HG03159 (cell line): Measurements from ENCODE around the gene PCNX2.
"Not testable (repeated sequence)": the region's sequence is repeated elsewhere in the genome, so short reads cannot be mapped to it uniquely, and the experiment has no call there.

Source experiments
- ATAC-seq: cut with Tn5 transposase; IDR thresholded peaks from one replicate; pipeline ENCODE4 v1.9.1; 2021; ENCODE audit warnings: mild to moderate bottlenecking, moderate library complexity; ENCODE audit not compliant: unreplicated experiment

PCNX2 gene

DNA sequence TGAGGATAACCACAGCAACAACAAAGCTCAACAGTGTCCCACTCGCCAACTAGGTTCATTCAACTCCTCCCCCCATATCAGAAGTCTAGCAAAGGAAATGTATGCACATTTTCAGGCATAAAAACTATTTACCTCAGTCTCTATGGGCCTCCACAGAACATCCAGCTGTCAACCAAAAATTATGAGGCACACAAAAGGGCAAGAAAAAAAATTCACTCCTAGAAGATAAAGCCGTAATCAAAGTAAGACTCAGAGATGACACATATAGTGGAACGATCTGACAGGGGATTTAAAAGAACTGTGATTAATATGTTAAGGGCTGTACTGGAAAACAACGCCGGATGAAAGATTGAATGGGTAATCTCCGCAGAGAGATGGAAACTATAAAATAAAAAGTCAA, 186.4 kb downstream of the PCNX2 start:
- no peak for ATAC-seq

DNA sequence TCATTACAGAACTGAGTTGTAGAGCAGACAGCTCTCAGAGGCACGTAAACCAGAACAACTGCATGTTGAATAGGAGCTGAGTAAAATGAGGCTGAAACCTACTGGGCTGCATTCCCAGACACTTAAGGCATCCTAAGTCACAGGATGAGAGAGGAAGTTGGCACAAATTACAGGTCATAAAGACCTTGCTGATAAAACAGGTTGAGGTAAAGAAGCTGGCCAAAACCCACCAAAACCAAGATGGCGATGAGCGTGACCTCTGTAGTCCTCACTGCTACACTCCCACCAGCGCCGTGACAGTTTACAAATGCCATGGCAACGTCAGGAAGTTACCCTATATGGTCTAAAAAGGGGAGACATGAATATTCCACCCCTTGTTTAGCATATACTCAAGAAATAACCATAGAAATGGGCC, 187.8 kb downstream of the PCNX2 start:
- ATAC-seq, result not testable (repeated sequence)

DNA sequence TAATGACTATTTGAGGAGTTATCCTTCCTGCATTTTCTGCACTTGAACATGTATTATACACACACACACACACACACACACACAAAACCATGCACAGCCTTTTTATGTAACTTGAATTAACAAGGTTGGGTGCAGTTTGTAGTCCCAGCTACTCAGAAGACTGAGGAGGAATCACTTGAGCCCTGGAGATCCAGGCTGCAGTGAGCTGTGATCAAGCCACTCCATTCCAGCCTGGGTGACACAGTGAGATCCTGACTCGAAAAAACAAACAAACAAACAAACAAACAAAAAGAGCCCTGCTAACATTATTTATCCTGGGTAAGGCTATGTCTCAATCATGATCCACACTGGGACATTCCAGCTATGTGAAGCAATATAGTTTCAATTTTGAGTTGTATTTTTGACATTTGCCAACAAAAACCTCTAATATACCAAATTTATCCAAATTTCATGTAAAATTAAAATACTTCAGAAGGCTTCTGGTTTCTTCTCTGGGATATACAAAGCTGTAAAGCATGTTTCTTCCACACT, 188.3 kb downstream of the PCNX2 start:
- no peak for ATAC-seq

DNA sequence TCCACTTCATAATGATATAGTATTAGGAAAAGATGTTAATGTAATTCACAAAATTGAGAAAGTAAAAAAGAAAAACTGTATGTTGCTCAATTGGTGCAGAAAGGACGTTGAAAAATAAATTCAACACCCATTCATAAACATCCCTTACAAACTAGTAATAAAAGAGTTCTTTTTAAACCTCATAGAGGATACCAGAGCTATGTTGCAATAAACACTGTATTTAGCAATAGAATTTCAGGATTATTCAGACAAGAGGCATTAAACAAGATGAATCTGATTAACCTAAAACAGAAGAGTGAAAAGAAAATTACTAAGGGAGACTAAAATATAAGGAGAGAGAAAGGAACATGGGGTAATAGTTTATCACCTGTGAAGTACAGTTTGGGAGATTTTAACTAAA, 190.3 kb downstream of the PCNX2 start:
- ATAC-seq, result no peak

DNA sequence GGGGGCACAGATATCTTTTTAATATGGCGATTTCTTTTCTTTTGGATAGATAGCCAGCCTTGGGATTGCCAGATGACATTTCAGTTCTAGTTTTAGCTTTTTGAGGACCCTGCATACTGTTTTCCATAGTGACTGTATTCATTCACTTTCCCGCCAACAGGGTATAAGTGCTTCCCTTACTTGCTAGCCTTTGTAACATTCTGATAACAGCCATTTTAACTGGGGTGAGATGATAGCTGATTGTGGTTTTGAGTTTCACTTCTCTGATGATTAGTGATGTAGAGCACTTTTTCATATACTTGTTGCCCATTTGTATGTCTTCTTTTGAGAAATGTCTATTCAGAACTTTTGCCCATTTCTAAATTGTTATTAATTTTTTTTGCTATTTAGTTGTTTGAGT, 193.2 kb downstream of the PCNX2 start:
- ATAC-seq, result no peak

GRCh38 chr1:233097959-233098580, 197.5 kb downstream of the PCNX2 start:
- ATAC-seq, result no peak

GRCh38 chr1:233097546-233097945, 198.0 kb downstream of the PCNX2 start:
- no peak for ATAC-seq

- no peak for ATAC-seq
Measured at GRCh38 chr1:233094691-233095090, 200.8 kb downstream of the PCNX2 start.

GRCh38 chr1:233094269-233094668, 201.3 kb downstream of the PCNX2 start:
- ATAC-seq, result no peak

DNA sequence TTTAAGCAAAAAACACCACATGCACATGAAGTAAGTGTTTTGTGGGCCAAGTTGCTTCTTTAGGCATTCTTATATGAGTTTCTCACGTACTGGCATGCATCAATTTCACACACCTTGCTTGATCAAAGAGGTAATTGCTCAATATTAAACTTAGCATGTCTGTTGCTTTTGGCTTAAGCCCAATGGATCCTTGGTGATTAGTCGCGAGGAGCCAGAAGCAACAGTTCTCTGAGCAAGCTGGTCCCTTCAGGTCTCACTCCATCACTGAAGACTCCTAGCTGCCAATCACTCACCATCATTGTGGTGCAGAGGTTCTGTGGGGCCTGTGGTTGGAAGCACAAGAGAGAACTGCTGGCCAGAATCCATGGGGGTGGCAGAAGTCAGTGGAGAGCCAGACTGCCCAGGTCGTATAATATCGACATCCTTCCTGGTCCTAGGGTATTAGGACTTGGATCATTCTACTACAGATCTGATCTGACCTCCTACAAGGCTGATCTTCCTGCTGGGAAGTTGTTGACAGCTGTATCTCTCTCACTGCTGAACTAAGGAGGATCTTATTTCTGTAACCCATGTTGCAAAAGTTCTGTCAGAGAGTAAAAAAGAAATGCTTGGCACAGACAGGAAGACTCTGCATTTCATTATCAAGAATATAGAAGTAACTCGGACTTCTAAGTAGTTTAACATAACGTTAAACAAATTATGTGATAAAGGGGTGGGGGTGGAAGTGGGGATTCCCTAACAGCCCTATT, 204.6 kb downstream of the PCNX2 start:
- no peak for ATAC-seq

DNA sequence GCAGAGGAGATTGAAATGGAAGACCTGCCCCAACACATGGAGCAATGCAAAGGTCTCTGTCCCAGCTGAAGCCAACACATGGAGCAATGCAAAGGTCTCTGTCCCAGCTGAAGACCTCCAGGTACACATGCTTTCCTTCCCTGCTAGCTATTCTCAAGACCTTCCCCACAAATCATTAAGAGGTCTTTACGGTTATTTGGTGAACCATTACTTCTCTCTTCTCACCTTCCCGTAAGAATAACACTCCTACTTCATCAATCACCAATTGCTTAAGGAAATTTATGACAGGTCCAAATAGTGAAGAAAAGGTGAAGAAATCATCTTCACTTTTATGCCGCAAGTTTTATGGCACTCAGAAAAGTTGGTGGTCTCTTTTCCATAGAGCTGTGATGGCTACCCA, 206.3 kb downstream of the PCNX2 start:
- ATAC-seq, result no peak

- no peak for ATAC-seq
Measured at GRCh38 chr1:233088613-233089012, 206.9 kb downstream of the PCNX2 start.

DNA sequence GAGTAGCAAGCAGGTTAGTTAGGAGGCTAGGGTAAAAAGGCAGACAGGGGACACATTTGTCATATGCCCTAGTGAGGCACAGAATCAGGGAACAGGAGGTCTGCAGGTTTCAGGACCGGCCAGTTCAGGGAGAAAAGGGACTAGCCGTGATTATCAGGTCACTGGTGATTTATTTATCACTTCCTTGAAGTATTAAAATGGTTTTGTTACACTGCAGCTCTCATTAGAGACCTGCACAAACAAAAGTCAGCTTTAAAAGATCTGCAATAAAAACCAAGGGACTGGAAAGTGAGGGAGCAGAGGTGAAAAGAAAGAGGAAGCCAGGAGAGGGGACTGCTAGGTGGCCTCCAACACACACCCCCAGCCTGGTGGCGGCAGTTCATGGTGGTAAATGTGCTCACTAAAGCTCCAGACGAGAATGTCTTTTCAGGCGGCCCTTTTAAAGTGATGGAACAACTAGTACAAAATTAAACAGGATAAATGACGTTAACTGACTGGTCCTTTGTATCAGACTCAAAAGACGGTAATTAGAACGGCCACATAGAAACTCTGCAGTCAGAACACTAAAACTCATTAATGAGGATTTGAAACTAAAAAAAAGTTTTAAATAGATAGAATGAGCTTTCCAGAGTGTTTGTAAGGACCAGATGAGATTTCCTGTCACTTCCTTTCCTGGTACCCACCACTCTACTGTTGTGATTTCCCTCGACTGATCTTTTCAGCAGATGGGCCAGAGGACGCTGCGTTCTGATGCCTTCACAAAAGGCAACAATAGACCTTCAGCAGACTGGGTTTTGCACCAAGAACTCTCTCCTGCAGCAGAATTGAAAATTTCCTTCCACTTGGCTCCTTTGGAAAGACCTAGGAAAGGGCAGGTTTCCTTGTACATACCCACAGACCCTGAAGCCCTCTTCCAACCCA, 208.3 kb downstream of the PCNX2 start:
- no peak for ATAC-seq

DNA sequence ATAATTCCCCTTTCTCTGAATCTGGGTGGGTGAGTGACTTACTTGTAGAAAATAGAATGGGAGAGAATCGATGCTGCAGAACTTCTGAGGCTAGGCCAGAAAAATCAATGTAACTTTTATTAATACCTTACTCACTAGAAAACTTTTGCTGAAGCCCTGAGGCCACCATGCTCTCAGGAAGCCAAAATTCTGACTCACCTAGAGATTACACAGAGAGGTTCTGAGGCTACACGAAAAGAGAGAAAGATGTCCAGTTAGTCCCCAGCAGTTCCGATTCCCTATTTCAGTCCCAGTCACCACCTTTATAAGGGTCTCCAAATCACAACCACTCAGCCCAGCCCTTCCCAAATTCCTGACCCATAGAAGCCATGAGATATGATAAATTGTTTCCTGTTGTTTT, 210.0 kb downstream of the PCNX2 start:
- no peak for ATAC-seq

GRCh38 chr1:233082778-233083550, 212.6 kb downstream of the PCNX2 start:
- peak; percentile 74 for ATAC-seq

- no peak for ATAC-seq
Measured at GRCh38 chr1:233081735-233082134, 213.8 kb downstream of the PCNX2 start.

DNA sequence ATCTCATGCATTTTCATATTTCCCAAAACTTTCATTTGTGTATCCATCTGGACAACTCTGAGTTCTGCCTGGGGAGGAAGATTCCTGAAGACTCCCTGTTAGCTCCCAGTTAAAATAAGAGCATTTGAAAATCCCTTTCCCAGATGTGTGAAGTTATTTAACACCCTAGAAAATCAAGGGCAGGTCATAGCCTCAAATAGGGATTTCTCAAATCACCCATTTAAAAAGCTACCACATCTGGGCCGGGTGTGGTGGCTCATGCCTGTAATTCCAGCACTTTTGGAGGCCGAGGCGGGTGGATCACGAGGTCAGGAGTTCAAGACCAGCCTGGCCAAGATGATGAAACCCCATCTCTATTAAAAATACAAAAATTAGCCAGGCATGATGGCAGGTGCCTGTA, 214.7 kb downstream of the PCNX2 start:
- ATAC-seq, result not testable (repeated sequence)

GRCh38 chr1:233080286-233080685, 215.2 kb downstream of the PCNX2 start:
- ATAC-seq, result no peak

GRCh38 chr1:233079574-233079973, 216.0 kb downstream of the PCNX2 start:
- no peak for ATAC-seq

DNA sequence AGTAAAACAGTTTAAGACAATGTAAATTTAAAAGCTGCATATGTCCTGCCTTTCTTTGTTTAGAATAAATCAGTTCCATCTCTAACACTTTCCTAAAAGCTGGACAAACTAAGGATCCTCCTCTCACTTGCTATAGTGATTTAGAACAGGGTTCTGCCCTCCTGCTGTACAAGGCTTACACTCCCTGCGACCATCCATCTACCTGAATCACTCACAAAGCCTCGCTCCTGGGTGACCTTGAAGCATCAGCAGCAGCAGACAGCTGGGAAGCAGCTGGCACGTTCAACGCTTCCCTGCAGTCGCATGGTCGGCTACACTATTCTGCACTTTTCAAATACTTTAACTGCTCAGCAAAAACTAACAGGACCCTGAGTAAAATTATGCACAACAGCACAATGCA, 217.1 kb downstream of the PCNX2 start:
- no peak for ATAC-seq

GRCh38 chr1:233075915-233076295, 219.6 kb downstream of the PCNX2 start:
- no peak for ATAC-seq
